Heart left ventricle (tissue), 13 donors: Measurements from ENCODE around the gene TMEM72.

Experiments used
- POLR2A ChIP-seq, 2 donors: fragments of 450-650 bp; IDR thresholded peaks; one replicate each; pipeline ENCODE4 v1.6.1; 2017; ENCODE audit warnings: antibody characterized with exemption in 2 of 2, mild to moderate bottlenecking in 2 of 2, moderate library complexity in 2 of 2
- TF ChIP-seq, protein P1 (sequence below), 12 donors: fragments of 200-600 bp; sonication (generic) in 4 of 12; IDR thresholded peaks; one replicate each; pipeline versions ENCODE4 v1.5.0 to v1.8.0; 2018 to 2022; ENCODE audit warnings: antibody characterized with exemption in 12 of 12, mild to moderate bottlenecking in 5 of 12
- donor health status: ischemic (EF 13 %, LVEDD 7.1; RV severe dilation, severe dysfunction).
- donor health status: DM: no; HTN: yes; CAD: no.
- donor health status: DM: no; HTN: no; CAD: no.
- donor health status: ischemic (EF 25% LVEDD 6.9; RV normal size, moderate dysfunction).
- donor health status: ischemic (EF 25% LVEDD 5.7; RV mildly dilated, moderate dysfunction).
- donor health status: ischemic (EF 35%, LVEDD 5.7; RV mildly dilated, moderate dysfunction).
- donor health status: nonischemic (EF 11% LVEDD 7.7; RV severe dilation, severe dysfunction).
- donor health status: DM: yes; HTN: yes; CAD: no.
- donor health status: PGD.
- donor health status: ischemic (EF 29% LVEDD 5.4; RV normal size, mild dysfunction).
- donor health status: nonischemic (EF 23%, LVEDD 6.1; RV moderate dilation, normal function).

DNA sequence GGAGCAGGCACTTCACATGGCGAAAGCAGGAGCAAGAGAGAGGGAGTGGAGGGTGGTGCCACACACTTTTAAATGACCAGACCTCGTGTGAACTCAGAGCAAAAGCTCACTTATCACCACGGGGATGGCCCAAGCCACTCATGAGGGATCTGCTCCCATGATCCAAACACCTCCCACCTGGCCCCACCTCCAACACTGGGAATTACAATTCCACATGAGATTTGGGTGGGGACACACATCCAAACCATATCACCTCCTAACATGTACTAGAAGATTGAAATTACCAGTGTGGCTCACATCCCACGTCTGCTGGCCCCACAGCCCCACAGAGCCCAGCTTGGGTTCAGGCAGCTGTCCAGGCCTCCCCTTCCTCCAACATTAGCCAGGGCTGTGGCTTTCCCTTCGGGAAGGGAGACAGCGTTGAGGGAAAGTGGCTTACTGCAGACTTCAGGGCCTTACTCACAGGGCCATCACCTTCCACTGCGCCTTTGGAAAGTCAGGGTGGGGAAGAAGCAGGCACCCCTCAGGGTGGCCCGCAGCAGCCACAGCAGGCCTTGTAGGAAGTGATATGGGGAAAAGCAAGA is 59.8 kb downstream of the TMEM72 start:
- TF ChIP-seq, protein P1, sequence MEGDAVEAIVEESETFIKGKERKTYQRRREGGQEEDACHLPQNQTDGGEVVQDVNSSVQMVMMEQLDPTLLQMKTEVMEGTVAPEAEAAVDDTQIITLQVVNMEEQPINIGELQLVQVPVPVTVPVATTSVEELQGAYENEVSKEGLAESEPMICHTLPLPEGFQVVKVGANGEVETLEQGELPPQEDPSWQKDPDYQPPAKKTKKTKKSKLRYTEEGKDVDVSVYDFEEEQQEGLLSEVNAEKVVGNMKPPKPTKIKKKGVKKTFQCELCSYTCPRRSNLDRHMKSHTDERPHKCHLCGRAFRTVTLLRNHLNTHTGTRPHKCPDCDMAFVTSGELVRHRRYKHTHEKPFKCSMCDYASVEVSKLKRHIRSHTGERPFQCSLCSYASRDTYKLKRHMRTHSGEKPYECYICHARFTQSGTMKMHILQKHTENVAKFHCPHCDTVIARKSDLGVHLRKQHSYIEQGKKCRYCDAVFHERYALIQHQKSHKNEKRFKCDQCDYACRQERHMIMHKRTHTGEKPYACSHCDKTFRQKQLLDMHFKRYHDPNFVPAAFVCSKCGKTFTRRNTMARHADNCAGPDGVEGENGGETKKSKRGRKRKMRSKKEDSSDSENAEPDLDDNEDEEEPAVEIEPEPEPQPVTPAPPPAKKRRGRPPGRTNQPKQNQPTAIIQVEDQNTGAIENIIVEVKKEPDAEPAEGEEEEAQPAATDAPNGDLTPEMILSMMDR (IDR thresholded peaks at IDR 0.05): no peak
- no peak for TF ChIP-seq POLR2A (IDR thresholded peaks at IDR 0.05)
